ENCODE results near the gene OLFML2B. TPM values are rescaled to one million over a fixed set of nuclear protein-coding genes. Genes with fewer than 3 reads are reported as not detected.

The OLFML2B gene
- total RNA-seq, 4 donors from 2014 or later, result 18.6 to 42.3 (median 20.9) TPM

- no peak overlapping the region for H3K4me3 ChIP-seq
- DNase-seq (ENCODE audit: low spot score in 2 of 2), result no peak
- H3K27ac ChIP-seq, result no peak overlapping the region
- whole genome bisulfite sequencing, 2 donors, result 76 to 80% methylated on average over 2 of the region's 2 CpGs
- H3K36me3 ChIP-seq, result peaks cover 0 to 11% (median 0%) of the 10 kb centered on the region in 3 donors
- peaks cover 0 to 33% (median 2%) of the 10 kb centered on the region in 4 donors for H3K4me1 ChIP-seq
- TF ChIP-seq, protein P1, sequence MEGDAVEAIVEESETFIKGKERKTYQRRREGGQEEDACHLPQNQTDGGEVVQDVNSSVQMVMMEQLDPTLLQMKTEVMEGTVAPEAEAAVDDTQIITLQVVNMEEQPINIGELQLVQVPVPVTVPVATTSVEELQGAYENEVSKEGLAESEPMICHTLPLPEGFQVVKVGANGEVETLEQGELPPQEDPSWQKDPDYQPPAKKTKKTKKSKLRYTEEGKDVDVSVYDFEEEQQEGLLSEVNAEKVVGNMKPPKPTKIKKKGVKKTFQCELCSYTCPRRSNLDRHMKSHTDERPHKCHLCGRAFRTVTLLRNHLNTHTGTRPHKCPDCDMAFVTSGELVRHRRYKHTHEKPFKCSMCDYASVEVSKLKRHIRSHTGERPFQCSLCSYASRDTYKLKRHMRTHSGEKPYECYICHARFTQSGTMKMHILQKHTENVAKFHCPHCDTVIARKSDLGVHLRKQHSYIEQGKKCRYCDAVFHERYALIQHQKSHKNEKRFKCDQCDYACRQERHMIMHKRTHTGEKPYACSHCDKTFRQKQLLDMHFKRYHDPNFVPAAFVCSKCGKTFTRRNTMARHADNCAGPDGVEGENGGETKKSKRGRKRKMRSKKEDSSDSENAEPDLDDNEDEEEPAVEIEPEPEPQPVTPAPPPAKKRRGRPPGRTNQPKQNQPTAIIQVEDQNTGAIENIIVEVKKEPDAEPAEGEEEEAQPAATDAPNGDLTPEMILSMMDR (IDR thresholded peaks at IDR 0.05), result no peak
- no peak for TF ChIP-seq EP300 (IDR thresholded peaks at IDR 0.05)
- TF ChIP-seq POLR2A (IDR thresholded peaks at IDR 0.05), result no peak
- H3K9me3 ChIP-seq, result no peaks in the 10 kb centered on the region
- H3K27me3 ChIP-seq, result no peaks in the 10 kb centered on the region
Observed at GRCh38 chr1:161944381-161944780, 79.3 kb downstream of the OLFML2B start.

DNA sequence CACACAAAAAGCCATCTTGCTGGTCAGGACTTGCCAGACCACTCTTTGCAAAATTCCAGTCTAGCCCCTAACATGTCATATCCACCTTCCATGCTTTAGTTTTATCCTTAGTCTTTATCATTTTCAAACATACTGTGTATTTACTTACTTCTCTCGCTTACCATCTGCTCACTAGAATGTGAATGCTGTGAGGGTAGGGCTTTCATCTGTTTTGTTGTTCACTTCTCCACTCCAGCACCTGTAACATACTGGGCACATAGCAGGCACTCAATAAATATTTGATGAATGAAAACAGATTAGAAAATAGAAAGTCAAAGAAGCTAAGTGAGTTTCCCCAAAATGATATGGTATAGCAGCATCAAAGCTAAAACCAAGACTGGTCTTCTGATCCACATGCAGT lies 79.9 kb downstream of the OLFML2B start:
- 98 to 100% methylated on average over 1 of the region's 1 CpG for WGBS, 2 donors
- Histone ChIP-seq H3K9me3 (no peaks in the 10 kb centered on the region), H3K4me1 (peaks cover 0 to 28% (median 2%) of the 10 kb centered on the region in 4 donors), H3K4me3 (no peak overlapping the region), H3K27me3 (no peaks in the 10 kb centered on the region), H3K36me3 (peaks cover 0 to 11% (median 0%) of the 10 kb centered on the region in 3 donors), H3K27ac (no peak overlapping the region)
- TF ChIP-seq POLR2A (IDR thresholded peaks at IDR 0.05), result no peak
- TF ChIP-seq EP300 (IDR thresholded peaks at IDR 0.05), result no peak
- no peak for DNase-seq (ENCODE audit: low spot score in 2 of 2)

GRCh38 chr1:161941726-161942436 lies 81.8 kb downstream of the OLFML2B start:
- Histone ChIP-seq H3K27ac (no peak overlapping the region), H3K4me1 (peaks cover 0 to 26% (median 2%) of the 10 kb centered on the region in 4 donors), H3K4me3 (no peak overlapping the region), H3K9me3 (no peaks in the 10 kb centered on the region), H3K36me3 (peaks cover 0 to 11% (median 0%) of the 10 kb centered on the region in 3 donors), H3K27me3 (no peaks in the 10 kb centered on the region)
- no peak for DNase-seq (ENCODE audit: low spot score in 2 of 2)
- 31 to 34% methylated on average over 8 of the region's 8 CpGs for WGBS, 2 donors
- TF ChIP-seq, protein P1 (IDR thresholded peaks at IDR 0.05), result no peak
- TF ChIP-seq EP300 (IDR thresholded peaks at IDR 0.05), result no peak

DNA sequence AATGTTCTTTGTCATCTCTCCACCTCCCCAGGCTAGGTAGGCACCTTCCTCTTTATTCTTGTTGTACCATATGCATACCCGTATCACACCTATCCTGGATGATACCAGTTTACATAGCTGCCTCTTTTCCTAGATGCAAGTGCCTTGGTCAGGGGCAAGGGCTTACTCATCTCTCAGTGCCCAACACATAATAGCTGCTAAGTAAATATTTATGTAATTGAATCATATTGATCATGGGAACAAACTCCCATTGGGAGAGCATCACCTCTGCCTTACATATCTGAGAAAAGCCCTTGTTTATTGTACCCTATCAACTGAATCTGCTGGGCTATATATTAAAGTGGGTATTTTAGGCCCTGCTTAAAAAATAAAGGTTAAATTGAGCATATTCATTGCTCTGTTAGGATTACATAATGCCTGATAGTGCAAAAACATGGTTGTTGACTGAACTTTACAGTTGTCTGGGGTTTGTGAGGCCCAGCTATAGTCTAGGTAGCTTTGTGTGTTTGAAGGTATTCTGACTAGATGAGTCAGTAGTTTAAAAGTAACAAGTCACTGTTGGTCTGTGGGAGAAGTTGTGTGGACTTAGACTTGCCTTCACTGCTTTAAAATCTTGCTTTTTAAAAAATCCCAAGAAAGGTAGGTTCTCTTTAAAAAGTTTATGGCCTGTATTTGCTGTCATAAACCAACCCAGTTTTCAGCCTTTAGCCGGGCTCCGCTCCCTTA lies 82.6 kb downstream of the OLFML2B start:
- H3K27ac ChIP-seq, result no peak overlapping the region
- peaks cover 0 to 11% (median 0%) of the 10 kb centered on the region in 3 donors for H3K36me3 ChIP-seq
- TF ChIP-seq, protein P1 (IDR thresholded peaks at IDR 0.05), result no peak
- no peak for DNase-seq (ENCODE audit: low spot score in 2 of 2)
- H3K9me3 ChIP-seq, result no peaks in the 10 kb centered on the region
- WGBS, 2 donors, result 57 to 75% methylated on average over 3 of the region's 3 CpGs
- no peaks in the 10 kb centered on the region for H3K27me3 ChIP-seq
- peaks cover 0 to 18% (median 2%) of the 10 kb centered on the region in 4 donors for H3K4me1 ChIP-seq
- H3K4me3 ChIP-seq, result no peak overlapping the region

DNA sequence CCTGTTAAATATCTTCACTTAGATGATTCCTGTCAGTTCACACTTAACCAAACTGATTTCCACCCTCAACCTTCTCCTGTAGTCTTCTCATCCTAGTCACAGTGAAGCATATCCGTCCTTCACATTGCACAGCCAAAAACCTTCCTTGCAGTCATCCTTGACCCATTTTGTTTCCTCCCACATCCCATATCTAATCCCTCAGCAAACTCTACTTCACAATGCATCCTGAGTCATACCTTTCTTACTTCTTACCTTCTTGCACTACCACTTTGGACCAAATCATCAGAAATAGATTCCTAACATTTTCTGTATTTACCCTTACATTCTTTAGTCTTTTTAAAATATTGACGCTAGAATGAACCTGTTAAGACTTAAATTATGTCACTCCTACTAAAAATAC lies 86.9 kb downstream of the OLFML2B start:
- Histone ChIP-seq H3K36me3 (no peaks in the 10 kb centered on the region), H3K4me3 (no peak overlapping the region), H3K27me3 (no peaks in the 10 kb centered on the region), H3K9me3 (no peaks in the 10 kb centered on the region), H3K4me1 (peaks cover 0 to 22% (median under 1%) of the 10 kb centered on the region in 4 donors), H3K27ac (no peak overlapping the region)
- TF ChIP-seq EP300 (IDR thresholded peaks at IDR 0.05) (no peak), POLR2A (IDR thresholded peaks at IDR 0.05) (no peak)
- TF ChIP-seq, protein P1 (IDR thresholded peaks at IDR 0.05), result no peak
- 95 to 97% methylated on average over 2 of the region's 2 CpGs for WGBS, 2 donors
- DNase-seq (ENCODE audit: low spot score in 2 of 2), result no peak
